CD14-positive monocyte (primary cell): Measurements from ENCODE around the gene SLITRK5. TPM values are rescaled to one million over a fixed set of nuclear protein-coding genes. Genes with fewer than 3 reads are reported as not detected.

Experiments used
- DNase-seq, 3 donors: peaks; one replicate each; pipeline ENCODE4 v3.0.0-alpha.2; 2011 to 2022
- H2AFZ ChIP-seq: 2 replicates; pipeline ENCODE4 v1.6.0; 2012; ENCODE audit warnings: mild to moderate bottlenecking, low read depth, low read length, inconsistent platforms; ENCODE audit not compliant: insufficient read depth, poor library complexity, severe bottlenecking
- H3K27ac ChIP-seq, 2 donors: 1 replicate in 1 of 2; 2 replicates in 1 of 2; pipeline ENCODE4 v1.5.1; 2012 to 2013; ENCODE audit warnings: low read length in 2 of 2, control low read depth in 1 of 2, inconsistent platforms in 1 of 2, low read depth in 1 of 2, mild to moderate bottlenecking in 1 of 2
- H3K27me3 ChIP-seq, 2 donors: one replicate each; pipeline versions ENCODE4 v1.6.0 to v1.6.1; 2011 to 2013; ENCODE audit warnings: low read length in 2 of 2; ENCODE audit not compliant: control insufficient read depth in 2 of 2, insufficient read depth in 2 of 2
- H3K36me3 ChIP-seq, 2 donors: replicated peaks in 1 of 2; 1 replicate in 1 of 2; 2 replicates in 1 of 2; pipeline versions ENCODE4 v1.5.1 to v1.6.1; 2012 to 2013; ENCODE audit warnings: low read length in 2 of 2, control low read depth in 1 of 2, inconsistent platforms in 1 of 2, mild to moderate bottlenecking in 1 of 2; ENCODE audit not compliant: insufficient read depth in 2 of 2, control insufficient read depth in 1 of 2
- H3K4me1 ChIP-seq, 2 donors: 1 replicate in 1 of 2; 2 replicates in 1 of 2; pipeline versions ENCODE4 v1.5.1 to v1.6.1; 2012 to 2013; ENCODE audit warnings: low read length in 2 of 2, control low read depth in 1 of 2, inconsistent platforms in 1 of 2, mild to moderate bottlenecking in 1 of 2, moderate library complexity in 1 of 2; ENCODE audit not compliant: insufficient read depth in 2 of 2, control insufficient read depth in 1 of 2
- H3K4me2 ChIP-seq: replicated peaks from 2 replicates; pipeline ENCODE3; 2012; ENCODE audit warnings: low read length, moderate library complexity, mild to moderate bottlenecking; ENCODE audit not compliant: poor library complexity, severe bottlenecking; ENCODE audit errors: extremely low read depth
- H3K4me3 ChIP-seq, 3 experiments: fragments of 200-600 bp in 1 of 3; sonication (generic) in 1 of 3; replicated peaks in 1 of 3; 1 replicate in 2 of 3; 2 replicates in 1 of 3; pipeline ENCODE4 v1.5.1; 2011 to 2013; ENCODE audit warnings: low read length in 3 of 3, mild to moderate bottlenecking in 3 of 3, control low read depth in 2 of 3, low read depth in 2 of 3, inconsistent platforms in 1 of 3, moderate library complexity in 1 of 3
- H3K79me2 ChIP-seq: 2 replicates; pipeline ENCODE4 v1.6.0; 2012; ENCODE audit warnings: mild to moderate bottlenecking, control low read depth, inconsistent platforms, low read length, moderate library complexity; ENCODE audit not compliant: insufficient read depth
- H3K9ac ChIP-seq: 2 replicates; pipeline ENCODE4 v1.6.0; 2017; ENCODE audit warnings: low read length, mild to moderate bottlenecking; ENCODE audit not compliant: insufficient read depth, poor library complexity, severe bottlenecking
- H3K9me3 ChIP-seq, 2 donors: replicated peaks in 1 of 2; 1 replicate in 1 of 2; 2 replicates in 1 of 2; pipeline versions ENCODE4 v1.5.1 to v1.6.1; 2012 to 2013; ENCODE audit warnings: low read length in 2 of 2, control low read depth in 1 of 2; ENCODE audit not compliant: control insufficient read depth in 1 of 2, insufficient read depth in 1 of 2
- H4K20me1 ChIP-seq: 2 replicates; pipeline ENCODE4 v1.6.0; 2012; ENCODE audit warnings: mild to moderate bottlenecking, low read length, control low read depth, moderate library complexity; ENCODE audit not compliant: insufficient read depth
- H3K27ac Mint-ChIP-seq, 7 donors: one replicate each; pipeline ENCODE4 v1.8.0; 2020; ENCODE audit warnings: mild to moderate bottlenecking in 7 of 7, mixed read lengths in 7 of 7, moderate library complexity in 6 of 7, inconsistent platforms in 2 of 7
- H3K27me3 Mint-ChIP-seq, 3 donors: one replicate each; pipeline ENCODE4 v1.8.0; 2021 to 2022; ENCODE audit warnings: low read depth in 3 of 3, mild to moderate bottlenecking in 3 of 3, mixed read lengths in 3 of 3, moderate library complexity in 3 of 3, inconsistent platforms in 1 of 3
- H3K36me3 Mint-ChIP-seq, 2 donors: one replicate each; pipeline ENCODE4 v1.8.0; 2020; ENCODE audit warnings: mixed read lengths in 2 of 2, inconsistent platforms in 1 of 2, mild to moderate bottlenecking in 1 of 2
- H3K4me1 Mint-ChIP-seq: one replicate; pipeline ENCODE4 v1.8.0; 2020; ENCODE audit warnings: mild to moderate bottlenecking, mixed read lengths
- H3K4me3 Mint-ChIP-seq, 2 donors: one replicate each; pipeline ENCODE4 v1.8.0; 2020; ENCODE audit warnings: mild to moderate bottlenecking in 2 of 2, mixed read lengths in 2 of 2, moderate library complexity in 1 of 2
- H3K9me3 Mint-ChIP-seq, 7 donors: one replicate each; pipeline ENCODE4 v1.8.0; 2020 to 2022; ENCODE audit warnings: mixed read lengths in 7 of 7, mild to moderate bottlenecking in 6 of 7, moderate library complexity in 6 of 7, inconsistent platforms in 2 of 7
- WGBS: methylation state at CpG from one replicate; pipeline ENCODE4 v1.1.5; 2013; ENCODE audit warnings: missing lambda C conversion rate; ENCODE audit not compliant: insufficient coverage; 5-methylcytosine and 5-hydroxymethylcytosine counted together
- intact Hi-C, 2 donors: fragments of 100-400 bp; cut with micrococcal nuclease; formaldehyde crosslinking; loops; one replicate each; pipeline versions ENCODE4 v1.15.0 to v1.15.1; 2023
- polyA plus RNA-seq, 3 donors: library from polyadenylated mRNA; depleted of rRNA in 1 of 3; unstranded in 2 of 3; stranded (reverse) in 1 of 3; fragments of 300-500 nt in 2 of 3; fragments of >200 nt in 1 of 3; fragmentation: Illumina TruSeq in 2 of 3; gene quantifications; 1 replicate in 2 of 3; 2 replicates in 1 of 3; pipeline ENCODE4 v1.2.3, GENCODE V29; 2012 to 2021
- TF ChIP-seq, protein P1 (sequence below): fragments of 200-600 bp; IDR thresholded peaks from one replicate; pipeline ENCODE4 v1.8.0; 2022; ENCODE audit warnings: antibody characterized with exemption, mild to moderate bottlenecking

The SLITRK5 gene
- polyA plus RNA-seq, 3 donors: not detected

DNA sequence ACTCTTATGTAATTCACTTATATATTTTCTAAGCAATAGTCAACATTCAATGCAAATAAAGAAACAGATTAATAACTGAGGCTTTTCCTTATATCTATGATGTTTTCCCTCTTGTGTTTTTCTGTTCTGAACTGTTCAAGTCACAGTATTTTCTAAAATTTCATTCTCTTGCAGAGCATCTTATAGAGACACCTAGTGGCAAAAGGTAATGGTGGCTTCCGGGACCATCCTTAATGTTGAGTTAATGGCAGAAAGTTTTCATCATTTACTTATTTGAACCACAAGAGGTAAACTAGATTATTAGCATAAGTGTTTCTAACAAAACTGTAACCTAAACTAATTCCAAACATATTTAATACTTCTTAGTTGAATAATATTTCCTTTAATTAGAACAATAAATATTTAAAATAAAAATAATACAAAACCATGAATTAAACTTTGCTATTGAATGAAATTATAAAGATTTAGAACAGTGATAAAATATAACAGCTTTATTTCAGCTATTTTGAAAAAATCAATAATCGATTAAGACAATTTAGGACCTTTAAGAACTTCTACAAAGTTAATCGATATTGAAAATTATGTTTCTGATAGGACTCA is 1.7 kb upstream of the SLITRK5 start:
- H3K27ac Mint-ChIP-seq: no peak overlapping the region
- no peak for DNase-seq
- Histone ChIP-seq H3K36me3 (no peaks in the 10 kb centered on the region), H3K9ac (no peak overlapping the region), H3K79me2 (no peaks in the 10 kb centered on the region), H3K4me3 (no peak overlapping the region), H4K20me1 (no peaks in the 10 kb centered on the region), H3K9me3 (peaks cover 0 to 16% of the 10 kb centered on the region in 2 donors), H3K4me1 (peaks cover 24 to 35% of the 10 kb centered on the region in 2 donors), H2AFZ (no peak overlapping the region), H3K27me3 (peaks cover 32 to 50% of the 10 kb centered on the region in 2 donors), H3K27ac (no peak overlapping the region), H3K4me2 (no peak overlapping the region)
- intact Hi-C loops: no loop called here
- no peak overlapping the region for H3K4me3 Mint-ChIP-seq
- peaks cover 31% of the 10 kb centered on the region for H3K4me1 Mint-ChIP-seq
- H3K9me3 Mint-ChIP-seq: peaks cover 0 to 27% (median 12%) of the 10 kb centered on the region in 7 donors
- no CpG with 5 or more reads among the region's 3 CpGs for WGBS
- H3K27me3 Mint-ChIP-seq: peaks cover 37 to 39% (median 39%) of the 10 kb centered on the region in 3 donors
- H3K36me3 Mint-ChIP-seq: peaks cover 5 to 10% of the 10 kb centered on the region in 2 donors
- TF ChIP-seq, protein P1, sequence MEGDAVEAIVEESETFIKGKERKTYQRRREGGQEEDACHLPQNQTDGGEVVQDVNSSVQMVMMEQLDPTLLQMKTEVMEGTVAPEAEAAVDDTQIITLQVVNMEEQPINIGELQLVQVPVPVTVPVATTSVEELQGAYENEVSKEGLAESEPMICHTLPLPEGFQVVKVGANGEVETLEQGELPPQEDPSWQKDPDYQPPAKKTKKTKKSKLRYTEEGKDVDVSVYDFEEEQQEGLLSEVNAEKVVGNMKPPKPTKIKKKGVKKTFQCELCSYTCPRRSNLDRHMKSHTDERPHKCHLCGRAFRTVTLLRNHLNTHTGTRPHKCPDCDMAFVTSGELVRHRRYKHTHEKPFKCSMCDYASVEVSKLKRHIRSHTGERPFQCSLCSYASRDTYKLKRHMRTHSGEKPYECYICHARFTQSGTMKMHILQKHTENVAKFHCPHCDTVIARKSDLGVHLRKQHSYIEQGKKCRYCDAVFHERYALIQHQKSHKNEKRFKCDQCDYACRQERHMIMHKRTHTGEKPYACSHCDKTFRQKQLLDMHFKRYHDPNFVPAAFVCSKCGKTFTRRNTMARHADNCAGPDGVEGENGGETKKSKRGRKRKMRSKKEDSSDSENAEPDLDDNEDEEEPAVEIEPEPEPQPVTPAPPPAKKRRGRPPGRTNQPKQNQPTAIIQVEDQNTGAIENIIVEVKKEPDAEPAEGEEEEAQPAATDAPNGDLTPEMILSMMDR: peak; percentile 11

DNA sequence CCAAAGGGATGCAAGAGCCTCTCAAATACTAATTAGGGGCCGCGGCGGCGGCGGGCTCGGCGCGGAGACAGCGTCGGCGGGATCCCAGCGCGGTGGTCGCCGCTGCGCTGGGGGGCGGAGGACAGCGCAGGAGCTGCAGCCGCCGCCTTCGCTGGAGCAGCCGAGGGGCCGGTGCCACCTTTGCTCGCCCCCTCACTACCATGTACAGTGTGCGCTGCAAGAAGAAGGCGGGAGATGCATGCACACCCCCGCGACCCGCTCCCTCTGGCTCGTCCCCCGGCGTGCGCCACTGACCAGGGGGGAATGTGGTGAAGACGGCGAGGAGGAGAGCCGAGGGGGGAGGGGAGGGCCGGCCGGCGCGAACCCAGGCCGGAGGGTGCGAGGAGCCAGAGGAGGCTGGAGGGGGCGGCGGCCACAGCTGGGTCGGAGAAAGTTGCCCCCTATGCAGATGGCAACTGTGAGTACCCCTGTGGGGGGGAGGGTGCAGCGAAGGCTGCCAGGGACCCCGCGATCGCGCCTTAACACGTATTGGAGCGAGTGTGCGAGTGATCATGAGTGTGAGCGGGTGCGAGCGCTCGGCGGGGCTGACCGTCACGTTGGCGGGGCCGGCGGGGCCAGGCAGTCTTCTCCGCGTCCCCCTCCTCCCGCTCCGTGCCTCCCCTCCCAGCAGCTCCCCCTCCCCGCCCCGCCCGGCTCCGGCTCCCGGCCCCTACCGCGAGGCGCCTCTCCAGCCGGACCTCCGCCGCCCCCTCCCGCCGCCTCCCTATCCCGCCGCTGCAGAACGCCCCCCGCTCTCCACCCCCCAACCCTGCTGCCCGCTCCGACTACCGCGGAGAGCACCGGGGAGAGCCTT is 808 bp downstream of the SLITRK5 start:
- intact Hi-C loops: no loop called here
- H3K4me3 ChIP-seq: peak overlapping the region; percentile 4 to 75 (median 45)

More for the DNA sequence above, 808 bp downstream of the SLITRK5 start:
- H3K4me2 ChIP-seq: peak overlapping the region; percentile 93
- H3K9me3 ChIP-seq: peaks cover 13 to 30% of the 10 kb centered on the region in 2 donors
- DNase-seq: no peak
- TF ChIP-seq, protein P1: no peak
- peaks cover 62 to 64% (median 64%) of the 10 kb centered on the region in 3 donors for H3K27me3 Mint-ChIP-seq
- H3K36me3 ChIP-seq: no peaks in the 10 kb centered on the region
- no peak overlapping the region for H3K27ac Mint-ChIP-seq
- under 1% methylated on average over 61 of the region's 89 CpGs for WGBS
- H2AFZ ChIP-seq: peak overlapping the region; percentile 76
- no peaks in the 10 kb centered on the region for H3K79me2 ChIP-seq
- no peak overlapping the region for H3K9ac ChIP-seq
- H3K9me3 Mint-ChIP-seq: peaks cover 2 to 46% (median 26%) of the 10 kb centered on the region in 7 donors
- peak overlapping the region; percentile 76 to 91 for H3K4me3 Mint-ChIP-seq
- H3K27me3 ChIP-seq: peaks cover 53 to 75% of the 10 kb centered on the region in 2 donors
- no peaks in the 10 kb centered on the region for H4K20me1 ChIP-seq
- H3K27ac ChIP-seq: no peak overlapping the region
- H3K4me1 ChIP-seq: peaks cover 25 to 37% of the 10 kb centered on the region in 2 donors
- H3K36me3 Mint-ChIP-seq: peaks cover 7 to 10% of the 10 kb centered on the region in 2 donors
- H3K4me1 Mint-ChIP-seq: peaks cover 34% of the 10 kb centered on the region
